HepG2 (cell line): ENCODE data around the gene GPC6.

Experiments
- ARNTL ChIP-seq: sonication (generic); formaldehyde crosslinking; IDR thresholded peaks from 2 replicates; pipeline ENCODE4 v1.4.0; 2020; ENCODE audit warnings: mild to moderate bottlenecking, missing genetic modification reagents
- DPF2 ChIP-seq: sonication (generic); formaldehyde crosslinking; IDR thresholded peaks from 2 replicates; pipeline ENCODE4 v1.4.0; 2020; ENCODE audit warnings: mild to moderate bottlenecking, low read depth, missing genetic modification reagents, borderline replicate concordance
- SAP130 ChIP-seq: IDR thresholded peaks from 2 replicates; pipeline ENCODE4 v1.6.1; 2016; ENCODE audit warnings: low read depth
- ZNF605 ChIP-seq: sonication (generic); formaldehyde crosslinking; IDR thresholded peaks from 2 replicates; pipeline ENCODE4 v1.8.0; 2022; ENCODE audit warnings: mild to moderate bottlenecking, missing genetic modification reagents
- TF ChIP-seq, protein P1 (sequence below): sonication (generic); formaldehyde crosslinking; IDR thresholded peaks from 2 replicates; pipeline ENCODE4 v1.5.0; 2020; ENCODE audit warnings: mild to moderate bottlenecking, missing genetic modification reagents, moderate library complexity
- TF ChIP-seq, protein P2 (sequence below): IDR thresholded peaks from 2 replicates; pipeline ENCODE4 v1.6.1; 2016; ENCODE audit warnings: low read depth

- TF ChIP-seq SAP130 (CRISPR knock-in tag) (no peak), ARNTL (no peak), DPF2 (CRISPR knock-in tag) (no peak), ZNF605 (no peak)
- TF ChIP-seq, protein P1, sequence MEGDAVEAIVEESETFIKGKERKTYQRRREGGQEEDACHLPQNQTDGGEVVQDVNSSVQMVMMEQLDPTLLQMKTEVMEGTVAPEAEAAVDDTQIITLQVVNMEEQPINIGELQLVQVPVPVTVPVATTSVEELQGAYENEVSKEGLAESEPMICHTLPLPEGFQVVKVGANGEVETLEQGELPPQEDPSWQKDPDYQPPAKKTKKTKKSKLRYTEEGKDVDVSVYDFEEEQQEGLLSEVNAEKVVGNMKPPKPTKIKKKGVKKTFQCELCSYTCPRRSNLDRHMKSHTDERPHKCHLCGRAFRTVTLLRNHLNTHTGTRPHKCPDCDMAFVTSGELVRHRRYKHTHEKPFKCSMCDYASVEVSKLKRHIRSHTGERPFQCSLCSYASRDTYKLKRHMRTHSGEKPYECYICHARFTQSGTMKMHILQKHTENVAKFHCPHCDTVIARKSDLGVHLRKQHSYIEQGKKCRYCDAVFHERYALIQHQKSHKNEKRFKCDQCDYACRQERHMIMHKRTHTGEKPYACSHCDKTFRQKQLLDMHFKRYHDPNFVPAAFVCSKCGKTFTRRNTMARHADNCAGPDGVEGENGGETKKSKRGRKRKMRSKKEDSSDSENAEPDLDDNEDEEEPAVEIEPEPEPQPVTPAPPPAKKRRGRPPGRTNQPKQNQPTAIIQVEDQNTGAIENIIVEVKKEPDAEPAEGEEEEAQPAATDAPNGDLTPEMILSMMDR (CRISPR knock-in tag) = no peak
- TF ChIP-seq, protein P2, sequence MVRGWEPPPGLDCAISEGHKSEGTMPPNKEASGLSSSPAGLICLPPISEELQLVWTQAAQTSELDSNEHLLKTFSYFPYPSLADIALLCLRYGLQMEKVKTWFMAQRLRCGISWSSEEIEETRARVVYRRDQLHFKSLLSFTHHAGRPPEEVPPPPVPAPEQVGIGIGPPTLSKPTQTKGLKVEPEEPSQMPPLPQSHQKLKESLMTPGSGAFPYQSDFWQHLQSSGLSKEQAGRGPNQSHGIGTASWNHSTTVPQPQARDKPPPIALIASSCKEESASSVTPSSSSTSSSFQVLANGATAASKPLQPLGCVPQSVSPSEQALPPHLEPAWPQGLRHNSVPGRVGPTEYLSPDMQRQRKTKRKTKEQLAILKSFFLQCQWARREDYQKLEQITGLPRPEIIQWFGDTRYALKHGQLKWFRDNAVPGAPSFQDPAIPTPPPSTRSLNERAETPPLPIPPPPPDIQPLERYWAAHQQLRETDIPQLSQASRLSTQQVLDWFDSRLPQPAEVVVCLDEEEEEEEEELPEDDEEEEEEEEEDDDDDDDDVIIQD (CRISPR knock-in tag) = no peak
Observed at GRCh38 chr13:94122300-94122915, 895.8 kb downstream of the GPC6 start.
